Thyroid gland (tissue), 4 donors: ENCODE measurements around the gene LARGE1. TPM values are rescaled to one million over a fixed set of nuclear protein-coding genes. Genes with fewer than 3 reads are reported as not detected.

Experiments
- DNase-seq, 2 donors: peaks; one replicate each; pipeline ENCODE4 v3.0.0-alpha.2; 2019
- H3K27ac ChIP-seq, 3 donors: fragments of 200-600 bp; sonication (generic); 1 replicate in 2 of 3; 2 replicates in 1 of 3; pipeline ENCODE4 v1.5.1; 2016 to 2019; ENCODE audit warnings: mild to moderate bottlenecking in 1 of 3, moderate library complexity in 1 of 3
- H3K27me3 ChIP-seq: fragments of 200-600 bp; sonication (generic); one replicate; pipeline ENCODE4 v1.5.1; 2019
- H3K36me3 ChIP-seq, 2 donors: fragments of 200-600 bp; sonication (generic); one replicate each; pipeline ENCODE4 v1.5.1; 2016 to 2019
- H3K4me1 ChIP-seq, 2 donors: fragments of 200-600 bp; sonication (generic); one replicate each; pipeline ENCODE4 v1.5.1; 2017 to 2019
- H3K4me3 ChIP-seq, 3 donors: fragments of 200-600 bp; sonication (generic); replicated peaks in 1 of 3; 1 replicate in 2 of 3; 2 replicates in 1 of 3; pipeline ENCODE4 v1.5.1; 2016; ENCODE audit warnings: mild to moderate bottlenecking in 1 of 3
- H3K9me3 ChIP-seq: fragments of 200-600 bp; sonication (generic); one replicate; pipeline ENCODE4 v1.5.1; 2017
- POLR2A ChIP-seq, 2 donors: fragments of 450-650 bp; IDR thresholded peaks; one replicate each; pipeline ENCODE4 v1.6.1; 2017; ENCODE audit warnings: antibody characterized with exemption in 2 of 2, mild to moderate bottlenecking in 2 of 2, moderate library complexity in 1 of 2
- WGBS, 2 donors: methylation state at CpG; one replicate each; pipeline ENCODE4 v1.1.5; 2017; 5-methylcytosine and 5-hydroxymethylcytosine counted together
- intact Hi-C: fragments of 100-400 bp; cut with DNase I; formaldehyde crosslinking; loops from one replicate; pipeline ENCODE4 v1.15.1; 2023
- total RNA-seq, 4 donors: library from RNA; depleted of rRNA; stranded (reverse); fragments of >200 nt; gene quantifications; one replicate each; pipeline ENCODE4 v1.2.3, GENCODE V29; 2016
- TF ChIP-seq, protein P1 (sequence below), 6 experiments: fragments of 200-600 bp in 3 of 6; fragments of 450-650 bp in 3 of 6; sonication (generic) in 3 of 6; IDR thresholded peaks; one replicate each; pipeline ENCODE4 v1.5.1; 2016 to 2019; ENCODE audit warnings: antibody characterized with exemption in 6 of 6, mild to moderate bottlenecking in 2 of 6, inconsistent platforms in 1 of 6, moderate library complexity in 1 of 6

LARGE1 gene
- total RNA-seq, 4 donors from 2014 or later = 13.6 to 16.3 (median 15.1) TPM

DNA sequence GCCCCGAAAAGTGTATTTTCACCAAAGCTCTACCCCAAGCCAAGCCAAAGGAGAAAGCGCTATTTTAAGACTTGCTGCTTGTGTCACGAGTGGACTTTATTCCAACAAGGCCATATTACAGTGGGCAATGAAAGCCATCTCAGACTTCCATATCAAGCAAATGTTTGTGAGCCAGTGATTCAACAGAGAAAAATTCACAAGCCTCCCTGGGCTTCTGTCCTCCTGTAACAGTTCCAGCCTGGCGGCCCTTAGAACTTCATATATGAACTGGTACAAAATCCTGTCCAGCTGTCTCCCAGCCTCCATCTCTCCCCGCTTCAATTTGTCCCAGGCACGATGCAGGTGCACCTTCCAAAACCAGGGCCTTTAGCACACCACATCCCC is 11.2 kb downstream of the LARGE1 start:
- intact Hi-C loops = no loop called here
- TF ChIP-seq POLR2A (IDR thresholded peaks at IDR 0.05) = no peak
- TF ChIP-seq, protein P1, sequence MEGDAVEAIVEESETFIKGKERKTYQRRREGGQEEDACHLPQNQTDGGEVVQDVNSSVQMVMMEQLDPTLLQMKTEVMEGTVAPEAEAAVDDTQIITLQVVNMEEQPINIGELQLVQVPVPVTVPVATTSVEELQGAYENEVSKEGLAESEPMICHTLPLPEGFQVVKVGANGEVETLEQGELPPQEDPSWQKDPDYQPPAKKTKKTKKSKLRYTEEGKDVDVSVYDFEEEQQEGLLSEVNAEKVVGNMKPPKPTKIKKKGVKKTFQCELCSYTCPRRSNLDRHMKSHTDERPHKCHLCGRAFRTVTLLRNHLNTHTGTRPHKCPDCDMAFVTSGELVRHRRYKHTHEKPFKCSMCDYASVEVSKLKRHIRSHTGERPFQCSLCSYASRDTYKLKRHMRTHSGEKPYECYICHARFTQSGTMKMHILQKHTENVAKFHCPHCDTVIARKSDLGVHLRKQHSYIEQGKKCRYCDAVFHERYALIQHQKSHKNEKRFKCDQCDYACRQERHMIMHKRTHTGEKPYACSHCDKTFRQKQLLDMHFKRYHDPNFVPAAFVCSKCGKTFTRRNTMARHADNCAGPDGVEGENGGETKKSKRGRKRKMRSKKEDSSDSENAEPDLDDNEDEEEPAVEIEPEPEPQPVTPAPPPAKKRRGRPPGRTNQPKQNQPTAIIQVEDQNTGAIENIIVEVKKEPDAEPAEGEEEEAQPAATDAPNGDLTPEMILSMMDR (IDR thresholded peaks at IDR 0.05) = no peak
- no peak overlapping the region for H3K4me3 ChIP-seq

GRCh38 chr22:33908171-33909074 is 11.9 kb downstream of the LARGE1 start:
- peak; percentile 48 to 55 for DNase-seq
- no peak overlapping the region for H3K4me3 ChIP-seq
- intact Hi-C loops = no loop called here
- H3K27me3 ChIP-seq = no peaks in the 10 kb centered on the region
- WGBS, 2 donors = 38 to 55% methylated on average over 10 of the region's 10 CpGs
- no peak overlapping the region for H3K27ac ChIP-seq
- H3K36me3 ChIP-seq = no peaks in the 10 kb centered on the region
- no peaks in the 10 kb centered on the region for H3K9me3 ChIP-seq
- H3K4me1 ChIP-seq = peaks cover 0 to 16% of the 10 kb centered on the region in 2 donors
- no peak for TF ChIP-seq POLR2A (IDR thresholded peaks at IDR 0.05)
- TF ChIP-seq, protein P1 (IDR thresholded peaks at IDR 0.05) = no peak

More for the DNA sequence above, 11.2 kb downstream of the LARGE1 start:
- H3K27ac ChIP-seq = no peak overlapping the region
- peaks cover 0 to 16% of the 10 kb centered on the region in 2 donors for H3K4me1 ChIP-seq
- no peak for DNase-seq
- no peaks in the 10 kb centered on the region for H3K27me3 ChIP-seq
- WGBS, 2 donors = 83 to 93% methylated on average over 6 of the region's 6 CpGs
- H3K9me3 ChIP-seq = no peaks in the 10 kb centered on the region
- no peaks in the 10 kb centered on the region for H3K36me3 ChIP-seq

DNA sequence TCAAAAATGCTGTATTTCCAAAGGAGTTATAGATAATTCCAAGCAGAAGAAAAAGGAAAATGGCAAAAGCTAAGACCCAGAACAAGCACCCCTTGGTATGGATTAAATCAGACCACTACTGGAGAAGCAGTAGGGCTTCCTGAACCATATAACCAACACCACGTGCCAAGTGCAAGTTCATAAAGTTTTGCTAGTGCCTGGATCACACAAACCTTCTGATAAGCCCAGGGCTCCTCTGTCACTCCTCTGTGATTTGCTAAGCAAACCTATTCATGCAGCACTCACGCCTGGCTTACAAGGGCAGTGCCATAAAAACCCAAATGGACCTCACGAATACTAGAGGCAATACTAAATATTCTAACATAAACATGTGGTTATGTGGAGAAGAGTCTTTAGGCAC is 13.3 kb downstream of the LARGE1 start:
- H3K27me3 ChIP-seq = no peaks in the 10 kb centered on the region
- intact Hi-C loops = no loop called here
- H3K36me3 ChIP-seq = no peaks in the 10 kb centered on the region
- no peak for TF ChIP-seq POLR2A (IDR thresholded peaks at IDR 0.05)
- TF ChIP-seq, protein P1 (IDR thresholded peaks at IDR 0.05) = no peak
- H3K4me3 ChIP-seq = no peak overlapping the region
- peaks cover 0 to 16% of the 10 kb centered on the region in 2 donors for H3K4me1 ChIP-seq
- DNase-seq = no peak
- H3K9me3 ChIP-seq = no peaks in the 10 kb centered on the region
- WGBS, 2 donors = 74 to 84% methylated on average over 3 of the region's 3 CpGs
- H3K27ac ChIP-seq = no peak overlapping the region

- no peak for TF ChIP-seq POLR2A (IDR thresholded peaks at IDR 0.05)
- TF ChIP-seq, protein P1 (IDR thresholded peaks at IDR 0.05) = no peak
Measured at GRCh38 chr22:33906475-33906874, 13.8 kb downstream of the LARGE1 start.

DNA sequence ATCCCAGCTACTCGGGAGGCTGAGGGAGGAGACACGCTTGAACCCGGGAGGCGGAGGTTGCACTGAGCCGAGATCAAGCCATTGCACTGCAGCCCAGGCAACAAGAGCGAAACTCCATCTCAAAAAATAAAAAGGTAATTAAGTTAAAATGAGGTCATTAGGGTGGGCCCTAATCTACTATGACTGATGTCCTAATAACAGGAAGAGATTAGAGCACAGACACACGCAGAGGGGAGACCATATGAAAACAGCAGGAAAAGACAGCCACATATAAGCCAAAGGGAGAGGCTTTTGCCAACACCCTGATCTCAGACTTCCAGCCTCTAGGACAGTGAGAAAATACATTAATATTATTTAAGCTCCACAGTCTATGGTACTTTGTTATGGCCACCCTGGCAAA is 17.3 kb downstream of the LARGE1 start:
- no peaks in the 10 kb centered on the region for H3K27me3 ChIP-seq
- no peaks in the 10 kb centered on the region for H3K9me3 ChIP-seq
- peaks cover 0 to 3% of the 10 kb centered on the region in 2 donors for H3K4me1 ChIP-seq
- TF ChIP-seq POLR2A (IDR thresholded peaks at IDR 0.05) = no peak
- TF ChIP-seq, protein P1 (IDR thresholded peaks at IDR 0.05) = no peak
- H3K27ac ChIP-seq = no peak overlapping the region
- intact Hi-C loops = no loop called here
- 81 to 90% methylated on average over 7 of the region's 7 CpGs for WGBS, 2 donors
- H3K4me3 ChIP-seq = no peak overlapping the region
- DNase-seq = no peak
- no peaks in the 10 kb centered on the region for H3K36me3 ChIP-seq

More at GRCh38 chr22:33906475-33906874, 13.8 kb downstream of the LARGE1 start:
- Histone ChIP-seq H3K27me3 (no peaks in the 10 kb centered on the region), H3K4me1 (peaks cover 0 to 16% of the 10 kb centered on the region in 2 donors), H3K36me3 (no peaks in the 10 kb centered on the region), H3K4me3 (no peak overlapping the region), H3K9me3 (no peaks in the 10 kb centered on the region), H3K27ac (no peak overlapping the region)
- DNase-seq = no peak
- intact Hi-C loops = no loop called here
